Neural progenitor cell (in vitro differentiated cells): ENCODE results near the gene EXOSC5. TPM values are rescaled to one million over a fixed set of nuclear protein-coding genes. Genes with fewer than 3 reads are reported as not detected.

Experiments used
- DNase-seq: peaks from one replicate; pipeline ENCODE4 v3.0.0-alpha.2; 2016; ENCODE audit warnings: low spot score
- H2AFZ ChIP-seq: fragments of 200-600 bp; sonication (generic); replicated peaks from 2 replicates; pipeline ENCODE4 v1.6.1; 2016; ENCODE audit warnings: antibody characterized with exemption
- H3F3A ChIP-seq: fragments of 200-600 bp; sonication (generic); 2 replicates; pipeline ENCODE4 v1.6.1; 2016; ENCODE audit warnings: antibody characterized with exemption, low read depth
- H3K27ac ChIP-seq: fragments of 200-600 bp; sonication (generic); 2 replicates; pipeline ENCODE4 v1.5.1; 2016; ENCODE audit warnings: mild to moderate bottlenecking
- H3K27me3 ChIP-seq: fragments of 200-600 bp; sonication (generic); 2 replicates; pipeline ENCODE4 v1.6.1; 2016; ENCODE audit warnings: mild to moderate bottlenecking, moderate library complexity
- H3K36me3 ChIP-seq: fragments of 200-600 bp; sonication (generic); 2 replicates; pipeline ENCODE4 v1.5.1; 2016
- H3K4me1 ChIP-seq: fragments of 200-600 bp; sonication (generic); 2 replicates; pipeline ENCODE4 v1.6.1; 2016; ENCODE audit warnings: mixed run types
- H3K4me2 ChIP-seq: fragments of 200-600 bp; sonication (generic); 2 replicates; pipeline ENCODE4 v1.6.1; 2016
- H3K4me3 ChIP-seq: fragments of 200-600 bp; sonication (generic); 2 replicates; pipeline ENCODE4 v1.5.1; 2016
- H3K79me2 ChIP-seq: fragments of 200-600 bp; sonication (generic); 2 replicates; pipeline ENCODE4 v1.6.1; 2016; ENCODE audit warnings: low read depth
- H3K9ac ChIP-seq: fragments of 200-600 bp; sonication (generic); 2 replicates; pipeline ENCODE4 v1.6.1; 2016
- H3K9me3 ChIP-seq: fragments of 200-600 bp; sonication (generic); 2 replicates; pipeline ENCODE4 v1.5.1; 2016; ENCODE audit warnings: low read depth
- H4K20me1 ChIP-seq: fragments of 200-600 bp; sonication (generic); 2 replicates; pipeline ENCODE4 v1.6.1; 2016; ENCODE audit warnings: low read depth
- H3K27ac Mint-ChIP-seq: 3 replicates; pipeline ENCODE4 v1.8.0; 2021; ENCODE audit warnings: mixed read lengths
- H3K27me3 Mint-ChIP-seq: 2 replicates; pipeline ENCODE4 v1.8.0; 2022; ENCODE audit warnings: low read depth, mild to moderate bottlenecking, inconsistent platforms, moderate library complexity, mixed read lengths; ENCODE audit not compliant: insufficient read depth
- H3K36me3 Mint-ChIP-seq: 3 replicates; pipeline ENCODE4 v1.8.0; 2021; ENCODE audit warnings: mixed read lengths
- H3K4me1 Mint-ChIP-seq: 3 replicates; pipeline ENCODE4 v1.8.0; 2021; ENCODE audit warnings: mixed read lengths
- H3K4me3 Mint-ChIP-seq: 3 replicates; pipeline ENCODE4 v1.8.0; 2021; ENCODE audit warnings: mild to moderate bottlenecking, moderate library complexity, mixed read lengths
- H3K9me3 Mint-ChIP-seq: 3 replicates; pipeline ENCODE4 v1.8.0; 2020; ENCODE audit warnings: mixed read lengths
- CTCF ChIP-seq: fragments of 200-600 bp; sonication (generic); IDR thresholded peaks from 2 replicates; pipeline ENCODE4 v1.5.1; 2017; ENCODE audit warnings: antibody characterized with exemption, mild to moderate bottlenecking
- EZH2 ChIP-seq: fragments of 200-600 bp; sonication (generic); IDR thresholded peaks from 2 replicates; pipeline ENCODE4 v1.6.1; 2017; ENCODE audit warnings: antibody characterized with exemption, mild to moderate bottlenecking, moderate library complexity
- EZH2phosphoT487 ChIP-seq: fragments of 200-600 bp; sonication (generic); IDR thresholded peaks from 2 replicates; pipeline ENCODE4 v1.6.1; 2017; ENCODE audit warnings: antibody characterized with exemption
- total RNA-seq: library from RNA; depleted of rRNA; stranded (reverse); fragments of >200 nt; gene quantifications from 2 replicates; pipeline ENCODE4 v1.2.3, GENCODE V29; 2015; ENCODE audit warnings: low replicate concordance

The EXOSC5 gene
- total RNA-seq, 1 donor from 2014 or later = 10.3 TPM

GRCh38 chr19:41434450-41434849 is 37.3 kb upstream of the EXOSC5 start:
- H3F3A ChIP-seq = peaks cover 4% of the 10 kb centered on the region
- TF ChIP-seq EZH2phosphoT487 (no peak), EZH2 (no peak), CTCF (no peak)
- H3K36me3 ChIP-seq = no peaks in the 10 kb centered on the region
- peaks cover 18% of the 10 kb centered on the region for H3K79me2 ChIP-seq
- no peaks in the 10 kb centered on the region for H4K20me1 ChIP-seq
- no peak overlapping the region for H3K4me2 ChIP-seq
- no peak overlapping the region for H3K27ac Mint-ChIP-seq
- no peak overlapping the region for H3K27ac ChIP-seq
- no peaks in the 10 kb centered on the region for H3K27me3 ChIP-seq
- H3K9ac ChIP-seq = no peak overlapping the region
- no peaks in the 10 kb centered on the region for H3K9me3 ChIP-seq
- H3K4me1 Mint-ChIP-seq = peaks cover 4% of the 10 kb centered on the region
- DNase-seq = no peak
- peaks cover 10% of the 10 kb centered on the region for H3K27me3 Mint-ChIP-seq
- no peak overlapping the region for H2AFZ ChIP-seq
- no peak overlapping the region for H3K4me3 Mint-ChIP-seq
- peaks cover 12% of the 10 kb centered on the region for H3K36me3 Mint-ChIP-seq
- no peaks in the 10 kb centered on the region for H3K9me3 Mint-ChIP-seq
- H3K4me1 ChIP-seq = peaks cover 5% of the 10 kb centered on the region
- H3K4me3 ChIP-seq = no peak overlapping the region

GRCh38 chr19:41433171-41433570 is 36.0 kb upstream of the EXOSC5 start:
- H3K27me3 Mint-ChIP-seq = peaks cover 10% of the 10 kb centered on the region
- peaks cover 12% of the 10 kb centered on the region for H3K36me3 Mint-ChIP-seq
- H4K20me1 ChIP-seq = no peaks in the 10 kb centered on the region
- H3K36me3 ChIP-seq = no peaks in the 10 kb centered on the region
- peaks cover 5% of the 10 kb centered on the region for H3K4me1 ChIP-seq
- no peaks in the 10 kb centered on the region for H3K27me3 ChIP-seq
- H3K9ac ChIP-seq = no peak overlapping the region
- peaks cover 4% of the 10 kb centered on the region for H3F3A ChIP-seq
- H3K9me3 Mint-ChIP-seq = no peaks in the 10 kb centered on the region
- no peak overlapping the region for H3K4me3 Mint-ChIP-seq
- H3K9me3 ChIP-seq = no peaks in the 10 kb centered on the region
- no peak overlapping the region for H3K27ac ChIP-seq
- H3K4me3 ChIP-seq = no peak overlapping the region
- peaks cover 6% of the 10 kb centered on the region for H3K79me2 ChIP-seq
- TF ChIP-seq CTCF (no peak), EZH2phosphoT487 (no peak), EZH2 (no peak)
- H3K4me2 ChIP-seq = no peak overlapping the region
- peaks cover 3% of the 10 kb centered on the region for H3K4me1 Mint-ChIP-seq
- H2AFZ ChIP-seq = no peak overlapping the region
- DNase-seq = no peak
- H3K27ac Mint-ChIP-seq = no peak overlapping the region

DNA sequence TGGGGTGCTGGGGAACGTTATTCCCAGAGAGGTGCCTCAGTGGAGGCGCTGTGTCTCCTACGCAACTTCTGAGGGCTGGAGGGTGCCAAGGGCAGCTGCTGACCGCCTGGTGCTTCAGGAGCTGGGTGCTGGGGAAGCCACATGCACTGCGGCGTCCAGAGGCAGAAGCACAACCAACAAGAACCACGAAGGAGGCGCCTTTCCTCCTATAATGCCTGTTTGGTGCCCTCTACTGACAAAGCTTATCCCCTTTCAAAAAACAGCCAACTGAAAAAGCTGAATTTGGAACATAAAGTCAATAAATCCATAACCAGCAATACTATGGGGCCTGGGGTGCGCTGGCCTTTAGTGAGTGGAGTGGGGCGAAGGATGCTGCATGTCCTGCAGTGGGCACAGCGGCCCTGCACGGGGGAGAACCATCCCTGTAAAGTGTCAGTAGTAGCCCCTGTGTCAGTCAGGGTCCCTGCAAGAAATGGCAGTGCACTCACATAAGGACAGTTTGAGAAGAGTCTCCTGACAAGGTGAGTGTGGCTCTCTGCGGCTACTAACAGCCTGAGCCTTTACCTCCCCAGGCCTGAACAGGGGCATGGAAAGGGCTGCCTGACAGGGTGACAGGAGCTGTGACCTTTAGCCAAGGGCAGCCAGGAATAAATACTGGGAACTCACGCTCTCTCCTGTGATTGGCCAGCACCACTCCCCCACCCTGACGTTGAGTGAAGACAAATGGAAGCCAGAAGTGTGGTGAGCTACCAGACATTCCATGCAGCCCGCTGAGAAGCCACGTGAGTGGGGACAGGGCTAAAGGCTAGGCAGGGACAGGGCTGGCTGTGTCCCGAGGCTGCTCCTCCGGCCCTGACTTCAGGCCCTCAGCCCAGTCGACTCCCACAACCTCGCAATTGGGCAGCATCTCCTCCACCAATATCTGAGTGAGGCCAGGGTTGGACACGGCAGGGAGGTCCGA is 34.5 kb upstream of the EXOSC5 start:
- Histone ChIP-seq H3K9ac (no peak overlapping the region), H3K36me3 (no peaks in the 10 kb centered on the region), H3K9me3 (no peaks in the 10 kb centered on the region), H3K27ac (no peak overlapping the region), H2AFZ (no peak overlapping the region), H3F3A (peaks cover 8% of the 10 kb centered on the region), H3K79me2 (no peaks in the 10 kb centered on the region), H3K4me2 (no peak overlapping the region), H3K4me1 (peaks cover 10% of the 10 kb centered on the region), H3K27me3 (no peaks in the 10 kb centered on the region), H3K4me3 (no peak overlapping the region), H4K20me1 (no peaks in the 10 kb centered on the region)
- Mint-ChIP-seq H3K4me3 (no peak overlapping the region), H3K4me1 (peaks cover 12% of the 10 kb centered on the region), H3K36me3 (peaks cover 10% of the 10 kb centered on the region), H3K27ac (no peak overlapping the region), H3K9me3 (no peaks in the 10 kb centered on the region), H3K27me3 (peaks cover 10% of the 10 kb centered on the region)
- DNase-seq = no peak
- peak; percentile 26 for TF ChIP-seq CTCF
- TF ChIP-seq EZH2phosphoT487 = no peak
